HG03025 (cell line): ENCODE data around the gene SLIT3.

Experiments used
- ATAC-seq: cut with Tn5 transposase; IDR thresholded peaks from one replicate; pipeline ENCODE4 v1.9.1; 2021; ENCODE audit warnings: mild to moderate bottlenecking, moderate library complexity; ENCODE audit not compliant: unreplicated experiment, low FRiP score

Gene SLIT3

DNA sequence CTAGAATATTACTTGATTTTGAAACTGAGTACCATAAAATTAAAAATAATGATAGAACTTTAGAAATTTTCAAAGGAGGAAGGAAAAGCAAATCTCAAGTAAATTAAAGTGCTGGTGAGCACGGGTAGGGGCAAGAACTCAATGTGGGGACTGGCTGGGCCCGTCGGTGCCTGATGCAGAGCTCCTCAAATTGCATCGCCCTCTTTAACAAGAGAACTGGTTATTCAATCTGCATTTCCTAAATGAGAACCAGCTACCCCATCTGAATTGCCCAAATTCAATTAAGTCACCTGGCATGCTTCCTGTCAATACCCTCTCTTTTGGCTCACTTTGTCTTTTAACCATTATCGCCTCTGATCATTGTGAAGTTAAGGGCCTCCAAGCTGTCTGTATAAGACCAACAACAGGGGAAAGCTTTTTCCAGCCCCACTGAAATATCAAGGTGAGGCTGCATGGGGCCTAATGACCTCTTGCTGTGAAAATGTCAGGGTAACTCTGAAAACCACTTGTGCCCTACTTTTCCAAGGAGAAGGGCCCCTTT lies 316.7 kb downstream of the SLIT3 start:
- no peak for ATAC-seq

GRCh38 chr5:168979135-168979534 lies 321.8 kb downstream of the SLIT3 start:
- no peak for ATAC-seq

DNA sequence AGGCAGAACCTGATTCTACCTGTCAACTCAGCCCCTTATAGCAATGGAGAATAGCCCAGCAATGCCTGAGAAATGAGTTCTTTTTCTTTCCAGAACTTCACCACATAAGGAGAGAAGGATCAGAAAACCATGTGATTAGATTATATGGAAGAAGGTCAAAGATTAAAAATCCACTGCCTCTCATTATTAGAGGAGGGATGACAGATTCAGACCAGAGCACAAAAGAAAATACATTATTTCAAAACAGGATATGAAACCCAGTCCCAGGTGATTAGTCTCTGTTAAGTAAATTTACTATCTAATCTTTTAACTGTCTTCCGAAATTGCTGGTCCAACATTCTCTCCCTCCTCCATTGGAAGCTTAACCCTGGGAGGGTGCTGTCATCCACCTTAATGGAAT lies 322.4 kb downstream of the SLIT3 start:
- ATAC-seq: no peak

- no peak for ATAC-seq
Observed at GRCh38 chr5:168978015-168978414, 322.9 kb downstream of the SLIT3 start.

GRCh38 chr5:168976311-168976970 lies 324.5 kb downstream of the SLIT3 start:
- no peak for ATAC-seq

GRCh38 chr5:168975331-168975730 lies 325.6 kb downstream of the SLIT3 start:
- no peak for ATAC-seq

DNA sequence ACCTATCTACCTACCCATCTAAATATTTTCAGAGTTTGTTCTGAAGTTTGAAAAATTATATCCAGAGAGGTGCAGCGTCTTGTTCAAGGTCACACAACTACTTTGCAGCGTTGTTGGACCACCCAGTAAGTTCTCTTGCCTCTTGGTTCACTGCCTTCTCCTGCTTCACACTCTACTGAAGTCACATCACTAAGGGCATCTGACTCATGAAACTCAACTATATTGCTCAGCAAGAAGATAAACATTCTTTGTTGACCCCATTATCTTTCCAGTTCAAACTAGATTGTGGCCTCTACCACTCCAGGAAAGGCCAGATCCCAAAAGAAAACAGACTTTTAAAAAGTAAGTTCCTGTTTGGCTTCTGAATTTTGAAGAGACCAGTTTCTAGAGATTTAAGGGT lies 326.9 kb downstream of the SLIT3 start:
- ATAC-seq: no peak

DNA sequence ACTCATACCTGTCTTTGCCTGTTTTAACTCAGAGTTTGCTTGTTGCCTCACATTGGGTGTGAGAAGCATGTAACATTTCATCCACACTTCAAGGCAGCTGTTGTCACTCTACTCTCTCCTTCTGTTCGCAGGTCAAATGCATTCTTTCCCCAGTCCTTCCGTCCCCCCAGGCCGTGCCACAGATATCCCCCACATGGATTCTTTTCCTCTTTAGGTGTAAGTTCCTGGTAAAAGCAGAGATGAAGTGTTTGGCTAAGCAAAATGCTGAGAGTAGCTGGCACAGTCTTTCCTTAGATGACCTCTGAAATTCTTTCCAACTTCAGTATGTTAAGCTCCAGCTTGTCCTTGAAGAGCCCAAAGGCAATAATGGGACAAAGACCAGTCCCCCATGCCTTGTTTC lies 328.2 kb downstream of the SLIT3 start:
- ATAC-seq: no peak

- ATAC-seq: no peak
Observed at GRCh38 chr5:168971100-168971499, 329.8 kb downstream of the SLIT3 start.

GRCh38 chr5:168969326-168969886 lies 331.5 kb downstream of the SLIT3 start:
- no peak for ATAC-seq

DNA sequence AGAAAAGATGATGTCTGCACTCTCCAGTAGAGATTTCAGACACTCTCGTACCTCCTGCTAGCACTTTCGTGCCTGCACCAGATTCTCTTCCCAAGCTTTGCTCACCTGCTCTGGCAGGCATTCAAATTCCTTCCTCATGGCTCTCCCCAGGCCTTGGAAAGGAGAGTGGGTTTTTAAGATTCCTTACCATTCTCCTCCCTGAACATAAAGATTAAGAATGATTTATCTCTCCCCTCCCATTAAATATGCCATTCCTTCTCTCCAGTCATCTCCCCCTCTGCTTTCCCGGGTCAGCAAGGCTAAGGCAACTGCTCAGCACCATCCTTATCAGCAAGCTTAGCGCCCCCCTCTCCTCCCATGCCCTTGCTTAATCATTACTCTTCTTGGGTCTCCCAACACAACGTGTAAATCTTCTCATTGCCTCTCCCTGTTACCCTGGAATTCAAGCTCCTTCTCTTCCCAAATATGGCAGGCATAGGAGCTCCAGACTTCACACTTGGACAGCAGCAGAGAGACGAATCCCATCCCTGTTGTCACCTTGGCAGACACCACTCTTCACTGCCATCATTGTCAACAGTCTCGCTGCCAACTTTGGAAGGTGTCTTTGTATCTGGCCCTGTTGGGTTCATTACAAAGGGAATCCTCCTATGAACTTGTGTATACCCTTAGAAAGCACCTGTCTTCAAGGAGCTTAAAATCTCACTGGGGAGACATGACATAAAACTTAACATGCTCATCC lies 332.9 kb downstream of the SLIT3 start:
- no peak for ATAC-seq

DNA sequence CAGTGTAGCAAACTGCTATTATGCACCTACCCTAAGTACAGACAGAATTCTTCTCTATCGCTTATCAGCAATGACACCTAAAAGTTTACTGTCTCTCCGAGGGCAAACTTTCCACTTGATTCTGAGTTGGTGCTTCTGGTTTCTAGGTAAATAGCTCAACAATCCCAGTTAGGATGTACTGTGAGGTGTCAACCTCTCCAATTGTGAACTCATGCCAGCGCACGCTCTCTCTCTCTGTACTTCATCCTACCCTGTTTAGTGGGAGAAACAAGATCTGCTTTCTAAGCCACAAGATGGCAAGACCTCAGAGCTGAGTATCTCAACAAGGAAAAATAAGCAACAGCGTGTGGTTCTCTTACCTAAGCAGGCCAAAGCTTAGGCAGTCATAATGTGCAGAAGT lies 335.3 kb downstream of the SLIT3 start:
- no peak for ATAC-seq

DNA sequence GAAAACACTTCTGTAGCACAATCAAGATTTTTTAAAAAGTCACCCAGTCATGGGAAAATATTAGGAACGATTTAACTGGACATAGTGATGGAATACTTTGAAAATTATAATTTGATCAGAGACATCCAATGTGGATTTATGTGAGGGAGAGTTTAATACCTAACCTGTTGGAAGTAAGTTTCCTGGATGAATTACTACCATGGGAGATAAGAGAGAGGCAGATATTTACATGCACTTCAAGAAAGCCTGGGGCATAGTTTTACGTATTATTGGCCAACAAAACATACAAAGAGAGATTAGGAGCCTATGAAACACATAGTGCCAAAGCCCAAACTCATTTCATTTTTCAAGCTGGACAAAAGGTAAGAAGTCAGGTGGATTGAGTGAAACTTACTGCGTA lies 336.8 kb downstream of the SLIT3 start:
- no peak for ATAC-seq

DNA sequence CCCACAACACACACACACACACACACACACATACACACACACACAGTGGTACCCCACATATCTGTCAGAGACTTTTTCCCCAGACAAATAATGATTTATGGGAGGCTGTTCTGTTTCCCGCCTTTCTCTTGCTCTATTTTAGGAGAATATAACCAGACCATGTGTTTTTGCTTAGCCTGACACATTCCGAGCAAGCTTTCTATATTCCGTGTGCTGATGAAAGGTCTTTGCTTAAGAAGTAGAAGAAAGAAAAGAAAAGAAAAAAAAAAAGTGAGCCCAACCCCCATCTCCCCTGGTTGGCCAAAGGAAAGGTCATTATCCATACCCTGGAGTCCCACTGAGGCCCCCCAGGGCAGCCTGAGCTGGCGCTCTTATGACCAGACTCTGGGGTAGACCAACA lies 338.6 kb downstream of the SLIT3 start:
- ATAC-seq: no peak

GRCh38 chr5:168961681-168962080 lies 339.3 kb downstream of the SLIT3 start:
- ATAC-seq: no peak

GRCh38 chr5:168960497-168960896 lies 340.4 kb downstream of the SLIT3 start:
- no peak for ATAC-seq

- ATAC-seq: no peak
Observed at GRCh38 chr5:168953351-168953750, 347.6 kb downstream of the SLIT3 start.

- no peak for ATAC-seq
Observed at GRCh38 chr5:168952196-168952595, 348.7 kb downstream of the SLIT3 start.

GRCh38 chr5:168951769-168952168 lies 349.2 kb downstream of the SLIT3 start:
- ATAC-seq: no peak

DNA sequence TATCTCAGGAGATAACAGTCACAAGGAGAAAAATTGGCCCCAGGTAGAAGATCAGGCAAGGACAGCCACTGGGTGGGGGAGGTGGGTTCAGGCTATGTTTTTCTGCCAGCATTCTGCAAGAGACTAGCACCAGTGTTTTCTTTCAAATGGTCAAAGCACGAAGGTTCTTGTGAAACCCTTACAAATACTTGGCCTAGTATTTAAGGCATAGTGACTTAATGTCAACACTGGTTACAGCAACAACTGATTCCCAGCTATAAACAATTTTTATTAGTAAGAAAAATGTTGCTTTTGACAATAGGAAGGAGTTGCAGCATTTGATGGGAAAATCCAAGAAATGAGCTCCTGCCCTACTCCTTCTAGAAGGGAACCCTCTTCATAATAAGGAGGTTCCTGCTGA lies 349.6 kb downstream of the SLIT3 start:
- ATAC-seq: no peak

DNA sequence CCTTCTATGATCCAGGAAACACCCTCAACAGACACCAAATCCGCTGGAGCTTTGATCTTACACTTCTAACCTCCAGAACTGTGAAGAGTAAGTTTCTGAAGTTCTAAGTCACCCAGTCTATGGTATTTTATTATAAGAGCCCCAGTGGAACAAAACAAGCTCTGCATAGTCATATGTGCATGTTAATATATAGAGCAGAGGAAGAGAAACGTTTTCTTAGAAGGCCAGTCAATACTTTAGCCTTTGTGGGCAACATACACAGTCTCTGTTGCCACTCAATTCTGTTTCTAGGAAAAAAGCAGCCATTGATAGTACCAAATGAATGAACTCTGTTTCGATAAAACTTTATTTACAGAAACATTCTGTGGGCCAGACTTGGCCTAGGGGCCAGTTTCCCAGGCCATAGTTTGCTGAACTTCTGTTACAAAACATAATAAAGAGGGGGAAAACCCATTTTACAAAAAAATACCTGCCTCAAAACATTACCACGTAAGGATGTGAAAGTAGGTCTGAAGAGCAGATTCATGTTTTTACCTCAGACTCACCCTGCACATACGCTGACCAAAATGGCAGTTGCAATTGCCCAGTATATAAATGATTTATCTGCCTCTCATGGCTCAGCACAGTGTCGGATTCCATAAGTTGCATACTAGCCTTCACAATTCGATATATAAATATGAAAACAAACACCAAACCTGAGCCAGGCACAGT lies 350.5 kb downstream of the SLIT3 start:
- ATAC-seq: no peak
